Activated B cell treated with CpG ODN at 0.5 μM for 24 hours (primary cell): ENCODE results near the gene PDLIM7. TPM values are rescaled to one million over a fixed set of nuclear protein-coding genes. Genes with fewer than 3 reads are reported as not detected.
A peak's percentile ranks its signal among the peaks of the same experiment; 100 is the strongest.

ENCODE experiments used
- ATAC-seq: fragments of 200-7000 bp; cut with Tn5 transposase; one replicate; pipeline ENCODE4 v1.10.0; 2021; ENCODE audit warnings: low read depth, mild to moderate bottlenecking, moderate library complexity
- CTCF ChIA-PET: fragments of 350-600 bp; sonication (Branson Sonifier 250); formaldehyde crosslinking; loops from one replicate; lab custom pipeline; 2021; ENCODE audit warnings: antibody characterized with exemption; lab: Charles Lee
- POLR2A ChIA-PET: fragments of 350-600 bp; sonication (Branson Sonifier 250); formaldehyde crosslinking; loops from one replicate; lab custom pipeline; 2021; ENCODE audit warnings: antibody characterized with exemption; lab: Charles Lee
- DNase-seq: peaks from one replicate; pipeline ENCODE4 v3.0.0; 2022
- H3K27ac Mint-ChIP-seq: one replicate; pipeline ENCODE4 v1.8.0; 2020; ENCODE audit warnings: mixed read lengths
- H3K27me3 Mint-ChIP-seq: one replicate; pipeline ENCODE4 v1.8.0; 2021; ENCODE audit warnings: mixed read lengths
- H3K36me3 Mint-ChIP-seq: one replicate; pipeline ENCODE4 v1.8.0; 2021; ENCODE audit warnings: low read depth, mixed read lengths
- H3K4me1 Mint-ChIP-seq: one replicate; pipeline ENCODE4 v1.8.0; 2021; ENCODE audit warnings: mixed read lengths
- H3K4me3 Mint-ChIP-seq: one replicate; pipeline ENCODE4 v1.8.0; 2020; ENCODE audit warnings: mild to moderate bottlenecking, mixed read lengths
- H3K9me3 Mint-ChIP-seq: one replicate; pipeline ENCODE4 v1.8.0; 2020; ENCODE audit warnings: mixed read lengths
- intact Hi-C: fragments of 100-400 bp; cut with micrococcal nuclease; formaldehyde crosslinking; loops from one replicate; pipeline ENCODE4 v1.15.1; 2024
- total RNA-seq: library from RNA; stranded (reverse); gene quantifications from 2 replicates; pipeline ENCODE4 v1.2.3, GENCODE V29; 2022
- TF ChIP-seq, protein P1 (sequence below): fragments of 200-600 bp; IDR thresholded peaks from one replicate; pipeline ENCODE4 v1.8.0; 2022; ENCODE audit warnings: antibody characterized with exemption, mild to moderate bottlenecking

Gene PDLIM7
- total RNA-seq, 1 donor from 2014 or later, result 17.7 TPM

DNA sequence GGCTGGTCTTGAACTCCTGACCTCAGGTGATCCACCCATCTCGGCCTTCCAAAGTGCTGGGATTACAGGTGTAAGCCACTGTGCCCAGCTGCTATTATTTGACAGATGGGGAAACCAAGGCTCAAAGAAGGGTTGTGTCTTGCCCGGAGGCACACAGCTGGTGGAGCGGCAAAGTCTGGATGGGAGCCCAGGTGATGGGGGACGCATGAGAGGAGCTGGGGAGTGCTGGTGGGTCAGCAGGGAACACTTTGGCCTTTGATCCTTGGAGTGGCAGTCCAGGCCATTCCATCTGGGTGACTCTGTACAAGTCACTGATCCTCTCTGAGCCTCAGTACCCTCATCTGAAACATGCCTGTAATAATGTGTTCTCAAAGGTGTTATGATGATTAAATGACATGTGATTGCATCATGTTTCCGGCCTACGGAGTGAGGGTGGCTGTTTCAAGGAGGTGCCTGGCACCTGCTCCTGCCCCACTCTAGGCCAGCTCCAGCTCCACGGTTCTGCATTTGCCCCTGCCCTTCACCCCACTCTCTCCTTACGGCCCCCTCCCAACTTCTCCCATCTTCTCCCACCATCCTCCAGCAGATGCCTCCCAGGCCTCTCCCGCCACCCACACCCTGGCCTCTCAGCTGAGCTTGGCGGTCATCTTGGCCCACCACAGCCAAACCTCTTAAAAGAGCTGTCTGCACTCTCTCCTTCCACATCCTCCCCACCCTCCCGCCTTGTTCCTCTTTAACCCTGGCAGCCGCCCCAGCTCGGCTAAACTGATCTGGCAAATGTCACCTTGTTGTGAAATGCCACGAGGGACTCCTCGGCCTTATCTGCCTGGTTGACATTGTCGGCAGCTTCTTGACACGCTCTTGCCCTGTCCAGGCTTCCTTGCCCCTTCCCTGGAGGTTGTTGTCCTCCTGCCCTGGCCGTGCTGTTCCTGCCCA is 18.4 kb downstream of the PDLIM7 start:
- POLR2A ChIA-PET, result interaction anchor here (1.1 to 2.1 kb wide), 5 partner anchors 14 to 47 kb away, joined by 3 to 7 read pairs (median 5); partner anchors contain the start of gene DOK3
- Mint-ChIP-seq H3K27me3 (peaks cover 3% of the 10 kb centered on the region), H3K27ac (peak overlapping the region; percentile 88), H3K9me3 (no peaks in the 10 kb centered on the region), H3K36me3 (no peaks in the 10 kb centered on the region), H3K4me1 (peaks cover 33% of the 10 kb centered on the region), H3K4me3 (peak overlapping the region; percentile 59)
- intact Hi-C loops, result loop anchor here (2.0 kb wide), 1 partner anchor 18 kb away; the partner anchor contains the start of gene PDLIM7
- CTCF ChIA-PET, result interaction anchor here (2.6 kb wide), 1 partner anchor 23 kb away, joined by 10 read pairs; no protein-coding TSS in a partner anchor
- TF ChIP-seq, protein P1, sequence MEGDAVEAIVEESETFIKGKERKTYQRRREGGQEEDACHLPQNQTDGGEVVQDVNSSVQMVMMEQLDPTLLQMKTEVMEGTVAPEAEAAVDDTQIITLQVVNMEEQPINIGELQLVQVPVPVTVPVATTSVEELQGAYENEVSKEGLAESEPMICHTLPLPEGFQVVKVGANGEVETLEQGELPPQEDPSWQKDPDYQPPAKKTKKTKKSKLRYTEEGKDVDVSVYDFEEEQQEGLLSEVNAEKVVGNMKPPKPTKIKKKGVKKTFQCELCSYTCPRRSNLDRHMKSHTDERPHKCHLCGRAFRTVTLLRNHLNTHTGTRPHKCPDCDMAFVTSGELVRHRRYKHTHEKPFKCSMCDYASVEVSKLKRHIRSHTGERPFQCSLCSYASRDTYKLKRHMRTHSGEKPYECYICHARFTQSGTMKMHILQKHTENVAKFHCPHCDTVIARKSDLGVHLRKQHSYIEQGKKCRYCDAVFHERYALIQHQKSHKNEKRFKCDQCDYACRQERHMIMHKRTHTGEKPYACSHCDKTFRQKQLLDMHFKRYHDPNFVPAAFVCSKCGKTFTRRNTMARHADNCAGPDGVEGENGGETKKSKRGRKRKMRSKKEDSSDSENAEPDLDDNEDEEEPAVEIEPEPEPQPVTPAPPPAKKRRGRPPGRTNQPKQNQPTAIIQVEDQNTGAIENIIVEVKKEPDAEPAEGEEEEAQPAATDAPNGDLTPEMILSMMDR, result no peak
- peak; percentile 73 for ATAC-seq
- DNase-seq, result no peak

DNA sequence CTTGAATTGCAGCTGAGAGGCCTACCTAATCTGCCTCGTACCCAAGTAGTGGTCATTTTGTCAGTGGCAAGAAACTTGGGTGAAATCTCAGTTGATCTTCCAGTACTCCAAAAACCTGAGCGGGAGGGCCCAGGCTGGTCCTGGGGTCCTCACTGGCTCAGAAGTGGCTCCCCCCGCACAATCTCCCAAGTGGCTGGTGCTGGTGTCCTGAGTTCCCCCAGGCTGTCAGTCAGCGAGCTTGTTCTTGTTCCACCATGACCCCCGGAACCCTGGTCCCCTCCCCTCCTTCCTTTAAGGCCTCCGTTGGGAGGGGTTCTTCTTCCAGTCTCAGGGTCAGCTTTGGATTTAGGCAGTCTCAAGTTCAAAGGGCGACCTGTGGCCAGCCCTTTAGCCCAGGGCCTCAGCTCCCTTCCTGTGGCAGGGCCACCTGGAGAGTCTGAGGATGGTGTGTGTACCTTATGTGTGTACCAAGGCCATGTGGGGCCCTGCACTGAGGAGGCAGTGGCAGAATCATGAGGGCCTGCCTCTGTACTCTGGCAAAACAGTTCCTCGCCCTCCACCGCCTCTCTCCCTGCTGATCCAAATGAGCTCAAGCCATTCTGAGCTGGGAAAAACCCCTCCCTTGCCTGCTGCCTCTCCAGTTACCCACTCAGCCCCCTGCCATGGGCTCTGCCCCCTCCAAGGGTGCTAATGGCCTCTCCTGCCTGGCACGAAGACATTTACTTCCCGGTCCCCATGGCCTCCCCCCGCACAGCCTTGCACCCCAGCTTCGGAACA is 19.5 kb downstream of the PDLIM7 start:
- Mint-ChIP-seq H3K27me3 (peaks cover 4% of the 10 kb centered on the region), H3K36me3 (no peaks in the 10 kb centered on the region), H3K4me1 (peaks cover 36% of the 10 kb centered on the region), H3K4me3 (no peak overlapping the region), H3K27ac (peak overlapping the region; percentile 18), H3K9me3 (no peaks in the 10 kb centered on the region)
- no peak for DNase-seq
- POLR2A ChIA-PET, result interaction anchor here (1.1 to 2.1 kb wide), 4 partner anchors 15 to 31 kb away, joined by 3 to 7 read pairs (median 6); partner anchors contain the start of gene DOK3
- intact Hi-C loops, result loop anchor here (2.0 kb wide), 1 partner anchor 19 kb away; the partner anchor contains the start of gene PDLIM7
- ATAC-seq, result no peak
- CTCF ChIA-PET, result interaction anchor here (0.8 to 2.6 kb wide), 2 partner anchors 22 to 24 kb away, joined by 3 to 10 read pairs; no protein-coding TSS in a partner anchor
- TF ChIP-seq, protein P1, result no peak

DNA sequence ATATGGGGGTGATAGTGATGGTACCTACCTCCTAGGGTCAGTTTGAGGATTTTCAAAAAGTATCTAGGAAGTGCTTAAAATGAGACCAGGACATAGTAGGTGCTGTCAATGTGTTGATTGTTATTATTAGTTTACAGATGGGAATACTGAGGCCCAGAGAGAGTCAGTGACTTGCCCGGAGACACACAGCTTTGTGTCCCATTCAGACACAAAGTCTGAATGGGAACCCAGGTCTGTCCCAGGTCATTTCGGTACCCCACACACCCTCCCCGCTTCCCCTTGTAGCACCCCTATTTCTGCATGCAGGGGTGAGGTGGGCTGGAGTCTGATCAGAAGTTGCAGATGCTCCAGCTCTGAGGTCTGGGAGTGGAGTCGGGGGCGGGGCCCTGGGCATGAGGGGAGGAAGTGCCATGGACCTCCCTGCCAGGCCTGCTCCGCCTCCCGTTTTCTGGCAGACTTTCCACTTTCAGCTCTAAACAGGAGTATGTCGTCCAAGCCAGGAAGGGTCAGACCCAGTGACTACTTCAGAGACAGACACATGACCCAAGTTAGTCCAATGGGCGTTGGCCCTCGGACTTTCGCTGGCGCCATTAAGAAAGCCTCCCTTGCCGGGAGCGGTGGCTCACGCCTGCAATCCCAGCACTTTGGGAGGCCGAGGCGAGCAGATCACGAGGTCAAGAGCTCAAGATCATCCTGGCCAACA is 20.7 kb downstream of the PDLIM7 start:
- Mint-ChIP-seq H3K4me3 (no peak overlapping the region), H3K4me1 (peaks cover 36% of the 10 kb centered on the region), H3K36me3 (no peaks in the 10 kb centered on the region), H3K9me3 (no peaks in the 10 kb centered on the region), H3K27me3 (peaks cover 4% of the 10 kb centered on the region), H3K27ac (no peak overlapping the region)
- ATAC-seq (no peak), DNase-seq (no peak)
- TF ChIP-seq, protein P1, result no peak
- POLR2A ChIA-PET, result no interaction called here
- intact Hi-C loops, result no loop called here
- CTCF ChIA-PET, result interaction anchor here (0.8 kb wide), 1 partner anchor 21 kb away, joined by 3 read pairs; no protein-coding TSS in a partner anchor

- ChIA-PET POLR2A (no interaction called here), CTCF (no interaction called here)
- ATAC-seq (no peak), DNase-seq (no peak)
- Mint-ChIP-seq H3K9me3 (no peaks in the 10 kb centered on the region), H3K36me3 (no peaks in the 10 kb centered on the region), H3K27me3 (peaks cover 4% of the 10 kb centered on the region), H3K4me3 (peak overlapping the region; percentile 24), H3K27ac (peak overlapping the region; percentile 15), H3K4me1 (peaks cover 36% of the 10 kb centered on the region)
- TF ChIP-seq, protein P1, result no peak
- intact Hi-C loops, result no loop called here
Measured at GRCh38 chr5:177475563-177476427, 21.6 kb downstream of the PDLIM7 start.
